Superior temporal gyrus (tissue), 1 donor: ENCODE measurements around the gene DYSF.

Experiments
- DNase-seq: peaks from one replicate; pipeline ENCODE4 v3.0.0-alpha.2; 2016; ENCODE audit errors: extremely low spot score

Gene DYSF

GRCh38 chr2:71602581-71602980 is 149.2 kb downstream of the DYSF start:
- no peak for DNase-seq

- DNase-seq = no peak
These were observed 150.0 kb downstream of the DYSF start for GRCh38 chr2:71603311-71603811.

GRCh38 chr2:71603851-71604725 is 150.7 kb downstream of the DYSF start:
- DNase-seq = no peak

DNA sequence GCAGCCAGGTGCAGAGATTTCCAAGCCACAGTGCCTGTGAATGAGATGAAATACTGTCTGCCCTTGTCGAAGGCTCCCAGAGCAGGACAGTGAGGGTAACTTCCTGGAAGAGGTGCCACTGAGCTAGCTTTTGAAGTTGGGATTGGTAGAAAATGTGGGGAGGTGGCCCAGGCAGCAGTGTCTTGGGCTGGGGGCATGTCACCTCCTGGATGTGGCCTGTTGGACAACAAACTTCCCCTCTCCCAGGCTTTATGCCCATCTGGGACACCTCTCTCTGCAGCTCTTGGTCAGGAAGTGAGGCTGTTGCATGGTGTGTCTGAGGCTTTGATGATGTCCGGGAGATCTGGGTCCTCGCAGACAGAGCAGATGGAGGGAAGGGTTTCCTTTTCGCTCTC is 151.4 kb downstream of the DYSF start:
- no peak for DNase-seq

DNA sequence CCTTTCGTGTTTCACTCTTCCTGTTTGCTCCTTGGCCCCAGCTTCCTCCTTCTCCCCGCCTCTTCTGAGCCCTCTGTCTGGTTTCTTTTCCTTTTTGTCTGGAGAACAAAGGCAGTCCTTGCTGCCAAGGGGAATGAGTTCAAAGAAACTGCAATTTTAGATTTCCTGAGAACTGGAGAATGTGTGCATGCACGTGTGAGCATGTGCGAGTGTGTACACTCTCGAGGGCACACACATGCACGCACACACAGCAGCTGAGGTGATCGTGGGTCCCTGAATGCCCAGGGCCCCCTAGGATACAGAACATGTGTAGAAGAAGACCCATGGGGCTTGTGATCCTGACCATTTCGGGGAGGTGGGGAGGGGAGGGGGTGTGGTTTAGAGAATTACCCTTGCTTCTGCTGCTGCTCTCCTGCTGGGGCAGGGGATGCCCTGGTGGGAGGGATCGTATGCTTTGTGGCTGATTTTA is 151.8 kb downstream of the DYSF start:
- DNase-seq = no peak

DNA sequence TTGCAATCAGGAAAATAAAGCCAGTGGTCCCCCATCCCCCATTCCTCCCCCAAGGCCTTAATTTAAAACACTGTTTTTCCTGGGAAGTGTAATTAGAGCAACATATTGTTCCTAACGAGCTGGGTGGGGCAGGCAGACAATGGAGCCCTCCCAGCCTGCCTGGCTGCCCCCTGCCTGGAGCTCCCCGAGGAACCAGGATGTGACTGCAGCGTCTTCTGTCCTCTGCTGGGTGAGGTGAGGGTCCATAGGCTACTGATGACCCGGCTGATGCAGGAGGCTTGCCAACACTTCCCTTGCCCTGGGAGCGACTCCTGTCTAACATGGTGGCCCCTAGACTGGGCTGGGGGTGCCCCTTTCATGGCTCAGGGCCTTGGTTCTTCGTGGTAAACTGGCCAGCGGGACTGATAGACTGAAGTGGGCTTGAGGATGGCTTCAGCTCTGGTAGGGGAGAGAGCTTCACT is 152.4 kb downstream of the DYSF start:
- no peak for DNase-seq

DNA sequence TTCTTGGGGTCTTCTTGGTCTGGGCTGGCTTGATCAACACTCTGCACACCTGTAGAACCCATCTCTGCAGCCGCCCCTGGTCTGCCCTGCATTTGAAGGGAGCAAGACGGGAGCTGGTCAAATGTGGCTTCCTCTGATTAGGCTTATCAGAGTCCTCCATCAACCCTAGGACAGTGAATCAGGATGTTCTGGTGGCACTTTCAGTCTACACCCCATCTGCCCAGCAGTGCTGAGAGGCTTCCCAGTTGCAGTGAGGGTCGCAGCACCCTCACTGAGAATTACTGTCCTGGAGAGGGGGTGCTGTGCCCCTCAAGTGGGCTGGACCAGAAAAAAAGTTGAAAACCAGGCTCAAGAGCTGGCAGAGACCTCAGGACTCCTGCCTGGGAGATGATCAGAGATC is 152.9 kb downstream of the DYSF start:
- no peak for DNase-seq

GRCh38 chr2:71607151-71607889 is 154.0 kb downstream of the DYSF start:
- DNase-seq = no peak

DNA sequence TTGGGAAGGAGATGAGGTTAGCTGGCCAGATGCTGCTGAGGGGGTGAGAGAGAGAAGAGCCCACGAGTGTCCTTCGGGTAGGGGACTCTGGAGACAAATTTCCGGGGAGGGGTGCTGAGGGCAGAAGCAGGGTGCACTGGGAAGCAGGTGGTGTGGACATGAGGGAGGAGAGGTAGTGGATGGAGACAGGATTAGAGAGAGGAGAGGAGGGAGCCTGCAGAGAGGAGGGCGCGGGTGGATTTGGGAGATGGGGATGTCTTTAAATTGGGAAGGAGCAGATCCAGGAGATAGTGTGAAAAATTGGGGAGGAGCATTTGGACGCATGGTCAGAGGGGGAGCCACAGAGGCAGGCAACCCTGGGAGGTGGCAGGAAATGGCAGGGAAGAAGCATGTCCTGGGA is 154.7 kb downstream of the DYSF start:
- no peak for DNase-seq

GRCh38 chr2:71608441-71608840 is 155.1 kb downstream of the DYSF start:
- DNase-seq = no peak

GRCh38 chr2:71609029-71609428 is 155.7 kb downstream of the DYSF start:
- DNase-seq = no peak

DNA sequence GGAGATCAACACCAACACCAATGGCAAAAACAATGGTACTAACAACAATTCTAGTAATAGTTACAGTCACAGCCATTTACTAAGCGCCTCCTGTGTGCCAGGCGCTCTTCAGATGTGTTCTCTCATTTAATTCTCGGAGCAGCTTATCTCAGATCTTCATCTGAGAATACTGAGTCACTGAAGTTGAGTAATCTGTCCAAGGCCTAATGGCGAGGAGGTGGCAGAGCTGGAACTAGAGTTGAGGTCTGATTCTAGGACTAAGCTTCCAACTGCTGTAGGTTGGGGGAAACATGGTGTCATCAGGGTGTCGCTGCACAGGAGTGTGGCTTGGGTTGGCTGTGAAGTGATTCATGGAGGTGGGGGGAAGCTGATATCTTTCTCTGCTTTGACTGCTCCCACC is 156.1 kb downstream of the DYSF start:
- DNase-seq = no peak

GRCh38 chr2:71609958-71610357 is 156.6 kb downstream of the DYSF start:
- peak; percentile 74 for DNase-seq

DNA sequence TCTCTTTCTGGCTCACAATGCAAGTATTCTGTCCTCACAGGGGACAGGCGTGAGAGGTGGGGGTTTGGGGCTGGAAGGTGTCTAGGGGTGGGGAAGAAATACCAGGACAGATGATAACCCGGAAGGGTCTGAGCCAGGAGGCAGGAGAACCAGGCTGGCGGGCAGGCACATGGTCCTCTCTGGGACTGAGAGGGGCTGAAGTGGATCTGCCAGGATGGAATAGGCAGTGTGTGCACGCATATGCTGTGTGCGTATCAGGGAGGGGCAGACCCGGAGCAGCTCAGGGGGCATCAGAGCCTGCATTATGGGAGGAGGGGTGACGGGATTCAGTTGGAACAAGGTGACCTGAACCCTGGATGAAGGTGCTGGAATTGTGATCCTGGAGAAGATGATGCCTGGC is 157.3 kb downstream of the DYSF start:
- DNase-seq = no peak

GRCh38 chr2:71611247-71611646 is 157.9 kb downstream of the DYSF start:
- DNase-seq = no peak

GRCh38 chr2:71611781-71612527 is 158.6 kb downstream of the DYSF start:
- DNase-seq = no peak

DNA sequence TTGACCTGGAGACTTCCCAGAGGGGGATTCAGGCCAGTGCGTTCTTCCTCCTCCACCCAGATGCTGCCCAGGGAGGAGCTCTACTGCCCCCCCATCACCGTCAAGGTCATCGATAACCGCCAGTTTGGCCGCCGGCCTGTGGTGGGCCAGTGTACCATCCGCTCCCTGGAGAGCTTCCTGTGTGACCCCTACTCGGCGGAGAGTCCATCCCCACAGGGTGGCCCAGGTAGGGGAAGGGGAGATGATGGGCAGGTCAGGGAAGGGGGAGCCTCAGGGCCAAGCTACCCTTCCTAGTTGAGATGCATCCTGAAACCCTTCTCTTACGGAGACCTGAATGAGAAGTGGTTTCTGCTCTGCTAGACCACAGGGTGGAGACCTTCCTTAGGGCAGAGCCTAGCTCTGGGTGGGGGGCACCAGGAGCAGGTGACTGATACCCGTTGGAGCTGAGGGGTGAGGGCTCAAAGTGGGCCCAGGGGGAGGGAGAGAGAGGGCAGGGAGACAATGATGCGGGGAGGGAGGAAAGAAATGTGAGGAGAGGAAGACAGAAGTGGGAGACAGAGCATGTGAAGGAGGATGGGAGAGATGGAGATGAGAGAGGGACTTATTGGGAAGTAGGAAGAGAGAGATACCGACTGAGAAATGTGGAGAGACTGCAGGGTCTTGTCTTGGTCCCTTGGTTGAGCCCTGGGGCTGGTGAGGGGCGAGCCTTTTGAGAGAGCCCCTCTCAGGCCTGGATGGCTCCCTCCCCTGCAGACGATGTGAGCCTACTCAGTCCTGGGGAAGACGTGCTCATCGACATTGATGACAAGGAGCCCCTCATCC is 159.4 kb downstream of the DYSF start:
- no peak for DNase-seq

- DNase-seq = no peak
These were observed 160.1 kb downstream of the DYSF start for GRCh38 chr2:71613403-71613952.

- no peak for DNase-seq
These were observed 160.9 kb downstream of the DYSF start for GRCh38 chr2:71613953-71614925.
